Measurements from ENCODE around the gene GNL1. TPM values are rescaled to one million over a fixed set of nuclear protein-coding genes. Genes with fewer than 3 reads are reported as not detected.

The GNL1 gene
- total and polyA plus RNA-seq, 9 of the 15 experiments (the other 6 are each of a cell fraction or from before 2014, with no cell fraction given) = 0.73 to 112 (median 58.0) TPM

GRCh38 chr6:30555816-30556065 is 548 bp downstream of the GNL1 start (continued):
- TF ChIP-seq CEBPG (CRISPR knock-in tag; IDR thresholded peaks at IDR 0.05) (peak; percentile 67; the same call in 1 of the 2 replicates), CEBPG (tag; conservative IDR thresholded peaks at IDR 0.05 in 1 of 2, IDR thresholded peaks at IDR 0.05 in 1 of 2) (no peak), KDM2B (CRISPR knock-in tag; IDR thresholded peaks at IDR 0.05) (no peak), MIER1 (IDR thresholded peaks at IDR 0.05; ENCODE audit: low read depth) (no peak), GTF2A2 (tag; IDR thresholded peaks at IDR 0.05) (no peak), SIX5 (IDR thresholded peaks at IDR 0.05; ENCODE audit: borderline replicate concordance in 1 of 2, insufficient read depth in 1 of 2, low read depth in 1 of 2, low read length in 2 of 2) (no peak), PATZ1 (CRISPR knock-in tag; IDR thresholded peaks at IDR 0.05; ENCODE audit: borderline replicate concordance) (no peak), FOXM1 (IDR thresholded peaks at IDR 0.05; ENCODE audit: low read depth) (no peak), FOXM1 (CRISPR knock-in tag; IDR thresholded peaks at IDR 0.05; ENCODE audit: low read depth) (0 out of 2 replicates have a peak, but pooled peaks have one; percentile 51), HMGN3 (IDR thresholded peaks at IDR 0.05; ENCODE audit: borderline replicate concordance, extremely low read depth, insufficient read length, low read depth, low read length) (peak; percentile 49), SAFB2 (IDR thresholded peaks at IDR 0.05; ENCODE audit: borderline replicate concordance, low read depth, low read length, severe bottlenecking) (no peak), ZNF197 (CRISPR knock-in tag; IDR thresholded peaks at IDR 0.05; ENCODE audit: low read depth) (no peak), ESRRA (IDR thresholded peaks at IDR 0.05; ENCODE audit: borderline replicate concordance, low read depth) (no peak), SMAD3 (CRISPR knock-in tag; conservative IDR thresholded peaks at IDR 0.05) (no peak), LCOR (CRISPR knock-in tag; IDR thresholded peaks at IDR 0.05) (no peak; the same call in 1 of the 2 replicates), THRA (IDR thresholded peaks at IDR 0.05) (no peak)
- TF ChIP-seq, protein P1, sequence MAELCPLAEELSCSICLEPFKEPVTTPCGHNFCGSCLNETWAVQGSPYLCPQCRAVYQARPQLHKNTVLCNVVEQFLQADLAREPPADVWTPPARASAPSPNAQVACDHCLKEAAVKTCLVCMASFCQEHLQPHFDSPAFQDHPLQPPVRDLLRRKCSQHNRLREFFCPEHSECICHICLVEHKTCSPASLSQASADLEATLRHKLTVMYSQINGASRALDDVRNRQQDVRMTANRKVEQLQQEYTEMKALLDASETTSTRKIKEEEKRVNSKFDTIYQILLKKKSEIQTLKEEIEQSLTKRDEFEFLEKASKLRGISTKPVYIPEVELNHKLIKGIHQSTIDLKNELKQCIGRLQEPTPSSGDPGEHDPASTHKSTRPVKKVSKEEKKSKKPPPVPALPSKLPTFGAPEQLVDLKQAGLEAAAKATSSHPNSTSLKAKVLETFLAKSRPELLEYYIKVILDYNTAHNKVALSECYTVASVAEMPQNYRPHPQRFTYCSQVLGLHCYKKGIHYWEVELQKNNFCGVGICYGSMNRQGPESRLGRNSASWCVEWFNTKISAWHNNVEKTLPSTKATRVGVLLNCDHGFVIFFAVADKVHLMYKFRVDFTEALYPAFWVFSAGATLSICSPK (IDR thresholded peaks at IDR 0.05; ENCODE audit: borderline replicate concordance) = no peak

Measured in K562 (cell line).